HepG2 (cell line): ENCODE measurements around the gene GTF3C5. TPM values are rescaled to one million over a fixed set of nuclear protein-coding genes. Genes with fewer than 3 reads are reported as not detected.

Experiments
- ATAC-seq: fragments of 200-7000 bp; cut with Tn5 transposase; 3 replicates; pipeline ENCODE4 v1.9.1; 2020; ENCODE audit warnings: mild to moderate bottlenecking, moderate library complexity
- BruUV-seq: library from RNA; stranded (reverse); fragments of 400-500 nt; replicated peaks from 2 replicates; lab custom pipeline; 2021; lab: Mats Ljungman, UMichigan
- CTCF ChIA-PET: fragments of 300-600 bp; formaldehyde crosslinking; extraction: SDS; loops from one replicate; lab custom pipeline; 2021; ENCODE audit warnings: low total read pairs, inconsistent platforms, low intra/inter-chr PET ratio; lab: Yijun Ruan, JAX
- POLR2A ChIA-PET: fragments of 350-600 bp; sonication (Branson Sonifier 250); formaldehyde crosslinking; loops from one replicate; lab custom pipeline; 2020; ENCODE audit warnings: antibody characterized with exemption, inconsistent platforms; lab: Yijun Ruan, JAX
- DNase-seq: peaks from one replicate; pipeline ENCODE4 v3.0.0-alpha.2; 2015; ENCODE audit warnings: low spot score
- FAIRE-seq: peaks from 3 replicates; lab custom pipeline; 2011; peaks lifted over from hg19 to GRCh38; lab: Jason Lieb, UNC
- H2AFZ ChIP-seq: one replicate; pipeline ENCODE4 v1.6.1; 2011; ENCODE audit warnings: low read length, inconsistent platforms
- H3K27ac ChIP-seq: fragments of 300-600 bp; 3 replicates; pipeline ENCODE4 v1.8.0; 2011; ENCODE audit warnings: mixed run types, mild to moderate bottlenecking, mixed read lengths, low read length, inconsistent platforms; ENCODE audit not compliant: insufficient read depth; ENCODE audit errors: extremely low read length
- H3K27me3 ChIP-seq, 2 experiments: fragments of 200-600 bp in 1 of 2; 2 replicates in 1 of 2; 3 replicates in 1 of 2; pipeline versions ENCODE4 v1.6.0 to v1.8.0; 2011; ENCODE audit warnings: low read length in 2 of 2, mild to moderate bottlenecking in 2 of 2, moderate library complexity in 2 of 2, inconsistent platforms in 1 of 2; ENCODE audit not compliant: insufficient read depth in 2 of 2, control insufficient read depth in 1 of 2
- H3K36me3 ChIP-seq, 2 experiments: fragments of 200-600 bp in 1 of 2; replicated peaks in 1 of 2; 2 replicates in 1 of 2; 3 replicates in 1 of 2; pipeline versions ENCODE4 v1.5.1 to v1.8.0; 2011; ENCODE audit warnings: low read length in 2 of 2, inconsistent platforms in 1 of 2; ENCODE audit not compliant: insufficient read depth in 2 of 2, control insufficient read depth in 1 of 2
- H3K4me1 ChIP-seq: 2 replicates; pipeline ENCODE4 v1.5.1; 2012; ENCODE audit warnings: low read length, inconsistent platforms; ENCODE audit not compliant: insufficient read depth
- H3K4me2 ChIP-seq: 2 replicates; pipeline ENCODE4 v1.6.0; 2011; ENCODE audit warnings: low read depth, low read length, inconsistent platforms
- H3K4me3 ChIP-seq, 3 experiments: fragments of 200-600 bp in 1 of 3; sonication (generic), shearing (Covaris generic) in 1 of 3; replicated peaks in 1 of 3; 2 replicates each; pipeline ENCODE4 v1.5.1; 2011 to 2016; ENCODE audit warnings: low read length in 3 of 3, inconsistent platforms in 2 of 3, low read depth in 2 of 3, mild to moderate bottlenecking in 2 of 3, control low read depth in 1 of 3, mixed read lengths in 1 of 3; ENCODE audit not compliant: insufficient read depth in 1 of 3
- H3K79me2 ChIP-seq: one replicate; pipeline ENCODE4 v1.6.1; 2011; ENCODE audit warnings: low read length, inconsistent platforms; ENCODE audit not compliant: insufficient read depth
- H3K9ac ChIP-seq: 2 replicates; pipeline ENCODE4 v1.6.0; 2011; ENCODE audit warnings: mild to moderate bottlenecking, low read depth, low read length, inconsistent platforms; ENCODE audit not compliant: insufficient read depth
- H3K9me3 ChIP-seq: 2 replicates; pipeline ENCODE4 v1.5.1; 2012; ENCODE audit warnings: mild to moderate bottlenecking, low read length
- H4K20me1 ChIP-seq: 2 replicates; pipeline ENCODE4 v1.6.0; 2011; ENCODE audit warnings: inconsistent platforms, mild to moderate bottlenecking, low read length, moderate library complexity; ENCODE audit not compliant: insufficient read depth
- FOXP1 ChIP-seq, 2 experiments: fragments of 450-650 bp in 1 of 2; IDR thresholded peaks; 2 replicates each; pipeline ENCODE4 v1.6.1; 2017 to 2018; ENCODE audit warnings: antibody characterized with exemption in 1 of 2
- HNRNPUL1 ChIP-seq: fragments of 200-400 bp; formaldehyde crosslinking; IDR thresholded peaks from 2 replicates; pipeline ENCODE4 v1.6.1; 2017; ENCODE audit warnings: low read depth, mild to moderate bottlenecking, low read length, moderate library complexity
- NR1H2 ChIP-seq: sonication (generic); formaldehyde crosslinking; IDR thresholded peaks from 2 replicates; pipeline ENCODE4 v1.8.1; 2022; ENCODE audit warnings: low read depth, missing genetic modification reagents, borderline replicate concordance
- RFXAP ChIP-seq: sonication (generic); formaldehyde crosslinking; IDR thresholded peaks from 2 replicates; pipeline ENCODE4 v1.4.0; 2020; ENCODE audit warnings: missing genetic modification reagents, borderline replicate concordance
- STAG1 ChIP-seq: sonication (generic); formaldehyde crosslinking; IDR thresholded peaks from 2 replicates; pipeline ENCODE4 v1.4.0; 2020; ENCODE audit warnings: missing genetic modification reagents
- ZNF354B ChIP-seq: sonication (generic); formaldehyde crosslinking; IDR thresholded peaks from 2 replicates; pipeline ENCODE4 v1.8.0; 2022; ENCODE audit warnings: mild to moderate bottlenecking, missing genetic modification reagents
- WGBS: methylation state at CpG from one replicate; pipeline ENCODE4 v1.1.6; 2017; ENCODE audit warnings: low lambda C conversion rate; 5-methylcytosine and 5-hydroxymethylcytosine counted together
- in situ Hi-C: cut with HindIII; loops from 2 replicates; pipeline ENCODE4 v1.10.0; 2017; ENCODE audit warnings: low pct_unique_long_range_greater_than_20kb; ENCODE audit not compliant: extremely low pct_ligation_motif_present
- intact Hi-C: fragments of 100-400 bp; cut with micrococcal nuclease; formaldehyde crosslinking; loops from one replicate; pipeline ENCODE4 v1.10.0; 2022; ENCODE audit not compliant: unreplicated experiment
- polyA plus RNA-seq, 8 experiments: library from polyadenylated mRNA; depleted of rRNA in 3 of 8; stranded (reverse) in 7 of 8; unstranded in 1 of 8; fragments of >200 nt; fragmentation: Illumina TruSeq in 4 of 8; extraction: Trizol in 4 of 8; gene quantifications; 2 replicates each; pipeline versions ENCODE4 v1.2.1 to v1.2.3, GENCODE V29; 2011 to 2016; ENCODE audit warnings: low read depth in 4 of 8, missing spikeins in 1 of 8, mixed read lengths in 1 of 8; ENCODE audit not compliant: insufficient read depth in 1 of 8
- total RNA-seq, 5 experiments: library from RNA; depleted of rRNA; stranded (reverse); fragments of >200 nt; fragmentation: Illumina TruSeq; extraction: Trizol; gene quantifications; 2 replicates each; pipeline ENCODE4 v1.2.3, GENCODE V29; 2016; ENCODE audit warnings: low read depth in 1 of 5
- TF ChIP-seq, protein P1 (sequence below): sonication (generic); formaldehyde crosslinking; IDR thresholded peaks from 2 replicates; pipeline ENCODE4 v1.5.0; 2020; ENCODE audit warnings: mild to moderate bottlenecking, missing genetic modification reagents, moderate library complexity
- TF ChIP-seq, protein P2 (sequence below): sonication (generic); formaldehyde crosslinking; IDR thresholded peaks from 2 replicates; pipeline ENCODE4 v1.4.0; 2020; ENCODE audit warnings: missing genetic modification reagents

GTF3C5 gene
- total and polyA plus RNA-seq, 2 of the 13 experiments (the other 11 are each of a cell fraction or from before 2014, with no cell fraction given), result 66.9 to 92.6 TPM

DNA sequence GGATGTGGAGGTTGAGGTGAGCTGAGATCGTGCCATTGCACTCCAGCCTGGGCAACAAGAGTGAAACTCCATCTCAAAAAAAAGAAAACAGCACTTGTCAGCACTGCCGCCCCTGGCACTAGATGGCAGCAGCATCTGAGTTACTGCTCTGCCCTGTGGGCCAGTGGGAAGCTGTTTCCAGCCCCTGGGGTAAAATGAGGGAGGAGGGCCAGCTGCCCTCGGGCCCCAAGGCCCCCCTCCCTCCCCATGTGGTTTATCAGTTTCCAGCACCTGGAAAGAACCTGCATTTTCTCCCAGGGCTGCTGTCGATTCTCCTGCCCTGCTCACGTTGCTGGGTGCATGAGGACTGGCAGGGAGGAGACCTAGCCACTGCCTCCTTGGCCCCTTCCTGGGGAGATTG, 17.8 kb downstream of the GTF3C5 start:
- TF ChIP-seq STAG1 (CRISPR knock-in tag) (peak; percentile 67), NR1H2 (no peak)
- TF ChIP-seq, protein P1, sequence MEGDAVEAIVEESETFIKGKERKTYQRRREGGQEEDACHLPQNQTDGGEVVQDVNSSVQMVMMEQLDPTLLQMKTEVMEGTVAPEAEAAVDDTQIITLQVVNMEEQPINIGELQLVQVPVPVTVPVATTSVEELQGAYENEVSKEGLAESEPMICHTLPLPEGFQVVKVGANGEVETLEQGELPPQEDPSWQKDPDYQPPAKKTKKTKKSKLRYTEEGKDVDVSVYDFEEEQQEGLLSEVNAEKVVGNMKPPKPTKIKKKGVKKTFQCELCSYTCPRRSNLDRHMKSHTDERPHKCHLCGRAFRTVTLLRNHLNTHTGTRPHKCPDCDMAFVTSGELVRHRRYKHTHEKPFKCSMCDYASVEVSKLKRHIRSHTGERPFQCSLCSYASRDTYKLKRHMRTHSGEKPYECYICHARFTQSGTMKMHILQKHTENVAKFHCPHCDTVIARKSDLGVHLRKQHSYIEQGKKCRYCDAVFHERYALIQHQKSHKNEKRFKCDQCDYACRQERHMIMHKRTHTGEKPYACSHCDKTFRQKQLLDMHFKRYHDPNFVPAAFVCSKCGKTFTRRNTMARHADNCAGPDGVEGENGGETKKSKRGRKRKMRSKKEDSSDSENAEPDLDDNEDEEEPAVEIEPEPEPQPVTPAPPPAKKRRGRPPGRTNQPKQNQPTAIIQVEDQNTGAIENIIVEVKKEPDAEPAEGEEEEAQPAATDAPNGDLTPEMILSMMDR (CRISPR knock-in tag), result peak; percentile 62
- TF ChIP-seq, all 625 proteins: peak for 2
- POLR2A ChIA-PET, result no interaction called here
- Histone ChIP-seq H3K27me3 (no peaks in the 10 kb centered on the region), H3K9me3 (no peaks in the 10 kb centered on the region), H4K20me1 (no peaks in the 10 kb centered on the region), H3K27ac (no peak overlapping the region), H3K4me2 (no peak overlapping the region), H3K4me1 (no peaks in the 10 kb centered on the region), H3K4me3 (no peak overlapping the region), H2AFZ (no peak overlapping the region), H3K9ac (no peak overlapping the region), H3K79me2 (no peaks in the 10 kb centered on the region), H3K36me3 (peaks cover 35 to 78% of the 10 kb centered on the region in 2 experiments; a peak in 4 of 5 replicates)
- BruUV-seq, result no TSS peak
- FAIRE-seq (no peak), DNase-seq (no peak), ATAC-seq (peak; percentile 67)
- no CpG with 5 or more reads among the region's 5 CpGs for WGBS
- intact Hi-C loops (no loop called here), in situ Hi-C loops (loop anchor here (10.0 kb wide), 1 partner anchor 96 kb away; no protein-coding TSS in a partner anchor)
- CTCF ChIA-PET, result no interaction called here

DNA sequence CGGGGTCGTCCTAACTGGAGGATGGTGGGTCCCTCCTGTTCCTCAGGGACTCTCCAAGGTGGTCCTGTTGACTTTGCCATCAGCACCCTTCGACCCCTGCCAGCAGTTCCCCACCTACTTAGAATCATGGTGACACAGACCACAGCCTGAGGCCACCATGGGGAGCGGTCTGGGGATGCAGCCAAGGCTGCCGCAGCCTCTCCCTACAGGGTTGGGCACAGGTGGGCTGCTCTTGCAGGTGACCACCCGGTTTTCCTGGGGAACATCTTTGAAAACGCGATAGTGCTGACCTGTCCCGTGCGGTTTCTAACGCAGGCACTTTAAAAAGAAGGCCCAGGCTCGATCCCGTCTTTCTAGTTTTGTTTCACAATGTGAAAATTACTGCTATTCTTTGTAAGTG, 18.2 kb downstream of the GTF3C5 start:
- DNase-seq, result no peak

More for the DNA sequence above, 18.2 kb downstream of the GTF3C5 start:
- no peak overlapping the region for H2AFZ ChIP-seq
- no TSS peak for BruUV-seq
- H3K27ac ChIP-seq, result no peak overlapping the region
- intact Hi-C loops, result no loop called here
- ATAC-seq (no peak), FAIRE-seq (no peak)
- TF ChIP-seq HNRNPUL1, result no peak
- no peak for TF ChIP-seq ZNF354B (CRISPR knock-in tag)
- TF ChIP-seq, protein P2, sequence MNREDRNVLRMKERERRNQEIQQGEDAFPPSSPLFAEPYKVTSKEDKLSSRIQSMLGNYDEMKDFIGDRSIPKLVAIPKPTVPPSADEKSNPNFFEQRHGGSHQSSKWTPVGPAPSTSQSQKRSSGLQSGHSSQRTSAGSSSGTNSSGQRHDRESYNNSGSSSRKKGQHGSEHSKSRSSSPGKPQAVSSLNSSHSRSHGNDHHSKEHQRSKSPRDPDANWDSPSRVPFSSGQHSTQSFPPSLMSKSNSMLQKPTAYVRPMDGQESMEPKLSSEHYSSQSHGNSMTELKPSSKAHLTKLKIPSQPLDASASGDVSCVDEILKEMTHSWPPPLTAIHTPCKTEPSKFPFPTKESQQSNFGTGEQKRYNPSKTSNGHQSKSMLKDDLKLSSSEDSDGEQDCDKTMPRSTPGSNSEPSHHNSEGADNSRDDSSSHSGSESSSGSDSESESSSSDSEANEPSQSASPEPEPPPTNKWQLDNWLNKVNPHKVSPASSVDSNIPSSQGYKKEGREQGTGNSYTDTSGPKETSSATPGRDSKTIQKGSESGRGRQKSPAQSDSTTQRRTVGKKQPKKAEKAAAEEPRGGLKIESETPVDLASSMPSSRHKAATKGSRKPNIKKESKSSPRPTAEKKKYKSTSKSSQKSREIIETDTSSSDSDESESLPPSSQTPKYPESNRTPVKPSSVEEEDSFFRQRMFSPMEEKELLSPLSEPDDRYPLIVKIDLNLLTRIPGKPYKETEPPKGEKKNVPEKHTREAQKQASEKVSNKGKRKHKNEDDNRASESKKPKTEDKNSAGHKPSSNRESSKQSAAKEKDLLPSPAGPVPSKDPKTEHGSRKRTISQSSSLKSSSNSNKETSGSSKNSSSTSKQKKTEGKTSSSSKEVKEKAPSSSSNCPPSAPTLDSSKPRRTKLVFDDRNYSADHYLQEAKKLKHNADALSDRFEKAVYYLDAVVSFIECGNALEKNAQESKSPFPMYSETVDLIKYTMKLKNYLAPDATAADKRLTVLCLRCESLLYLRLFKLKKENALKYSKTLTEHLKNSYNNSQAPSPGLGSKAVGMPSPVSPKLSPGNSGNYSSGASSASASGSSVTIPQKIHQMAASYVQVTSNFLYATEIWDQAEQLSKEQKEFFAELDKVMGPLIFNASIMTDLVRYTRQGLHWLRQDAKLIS, result no peak
- TF ChIP-seq RFXAP (CRISPR knock-in tag), result no peak
- no peak for TF ChIP-seq FOXP1 (IDR thresholded peaks at IDR 0.05)
- TF ChIP-seq FOXP1 (CRISPR knock-in tag; IDR thresholded peaks at IDR 0.05), result no peak
- H3K4me3 ChIP-seq, result no peak overlapping the region
- H3K9ac ChIP-seq, result no peak overlapping the region
- H3K27me3 ChIP-seq, result no peaks in the 10 kb centered on the region
- no peaks in the 10 kb centered on the region for H4K20me1 ChIP-seq
- in situ Hi-C loops, result loop anchor here (10.0 kb wide), 1 partner anchor 96 kb away; no protein-coding TSS in a partner anchor
- no peaks in the 10 kb centered on the region for H3K4me1 ChIP-seq
- CTCF ChIA-PET, result no interaction called here
- POLR2A ChIA-PET, result no interaction called here
- no peak overlapping the region for H3K4me2 ChIP-seq
- H3K79me2 ChIP-seq, result no peaks in the 10 kb centered on the region
- WGBS, result 94% methylated on average over 9 of the region's 13 CpGs
- no peaks in the 10 kb centered on the region for H3K9me3 ChIP-seq
- H3K36me3 ChIP-seq, result peaks cover 40 to 80% of the 10 kb centered on the region in 2 experiments; a peak in 4 of 5 replicates
